GM12872 (cell line): Measurements from ENCODE around the gene ZMYND15.

ENCODE experiments used
- TF ChIP-seq, protein P1 (sequence below): IDR thresholded peaks from 3 replicates; pipeline ENCODE4 v1.5.1; 2011; ENCODE audit warnings: low read depth, mild to moderate bottlenecking, low read length, moderate library complexity; ENCODE audit not compliant: insufficient read depth

ZMYND15 gene

GRCh38 chr17:4771519-4772234 lies 32.0 kb downstream of the ZMYND15 start, which contains the start of gene TM4SF5:
TSS of gene TM4SF5 (plus strand) at chr17:4771886. CDS start at chr17:4771923, 37 bp downstream.
- TF ChIP-seq, protein P1, sequence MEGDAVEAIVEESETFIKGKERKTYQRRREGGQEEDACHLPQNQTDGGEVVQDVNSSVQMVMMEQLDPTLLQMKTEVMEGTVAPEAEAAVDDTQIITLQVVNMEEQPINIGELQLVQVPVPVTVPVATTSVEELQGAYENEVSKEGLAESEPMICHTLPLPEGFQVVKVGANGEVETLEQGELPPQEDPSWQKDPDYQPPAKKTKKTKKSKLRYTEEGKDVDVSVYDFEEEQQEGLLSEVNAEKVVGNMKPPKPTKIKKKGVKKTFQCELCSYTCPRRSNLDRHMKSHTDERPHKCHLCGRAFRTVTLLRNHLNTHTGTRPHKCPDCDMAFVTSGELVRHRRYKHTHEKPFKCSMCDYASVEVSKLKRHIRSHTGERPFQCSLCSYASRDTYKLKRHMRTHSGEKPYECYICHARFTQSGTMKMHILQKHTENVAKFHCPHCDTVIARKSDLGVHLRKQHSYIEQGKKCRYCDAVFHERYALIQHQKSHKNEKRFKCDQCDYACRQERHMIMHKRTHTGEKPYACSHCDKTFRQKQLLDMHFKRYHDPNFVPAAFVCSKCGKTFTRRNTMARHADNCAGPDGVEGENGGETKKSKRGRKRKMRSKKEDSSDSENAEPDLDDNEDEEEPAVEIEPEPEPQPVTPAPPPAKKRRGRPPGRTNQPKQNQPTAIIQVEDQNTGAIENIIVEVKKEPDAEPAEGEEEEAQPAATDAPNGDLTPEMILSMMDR, result no peak

- TF ChIP-seq, protein P1, result no peak
Measured at GRCh38 chr17:4772235-4772613, 32.6 kb downstream of the ZMYND15 start.

DNA sequence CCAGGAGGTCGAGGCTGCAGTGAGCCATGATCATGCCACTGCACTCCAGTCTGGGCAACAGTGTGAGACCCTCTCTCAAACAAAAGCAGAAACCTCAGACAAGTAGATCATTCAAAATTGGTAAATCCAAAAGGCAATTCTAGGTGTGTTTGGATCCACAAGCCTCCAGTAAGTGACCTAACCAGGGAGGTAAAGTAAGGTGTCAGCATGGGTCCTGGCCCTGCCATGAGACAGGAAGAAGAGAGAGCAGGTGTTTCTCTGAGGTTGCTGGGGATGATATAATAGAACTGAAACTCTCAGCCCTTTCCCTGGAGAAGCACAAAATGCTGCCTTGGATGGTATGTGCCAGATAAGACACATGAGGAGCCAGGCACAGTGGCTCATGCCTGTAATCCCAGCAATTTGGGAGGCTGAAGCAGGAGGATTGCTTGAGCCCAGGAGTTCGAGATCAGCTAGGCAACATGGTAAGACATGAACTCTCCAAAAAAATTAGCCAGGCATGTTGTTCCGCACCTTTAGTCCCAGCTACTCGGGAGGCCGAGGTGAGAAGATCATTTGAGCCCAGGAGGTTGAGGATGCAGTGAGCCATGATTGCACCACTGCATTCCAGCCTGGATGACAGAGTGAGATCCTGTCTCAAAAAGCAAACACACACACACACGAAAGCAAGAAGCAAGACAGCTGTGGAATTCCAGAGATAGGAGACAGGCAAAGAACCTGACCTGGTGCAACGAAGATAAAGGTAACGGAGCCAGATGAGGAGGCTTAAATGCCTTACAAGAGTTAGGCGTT lies 38.5 kb downstream of the ZMYND15 start:
- TF ChIP-seq, protein P1, result no peak

DNA sequence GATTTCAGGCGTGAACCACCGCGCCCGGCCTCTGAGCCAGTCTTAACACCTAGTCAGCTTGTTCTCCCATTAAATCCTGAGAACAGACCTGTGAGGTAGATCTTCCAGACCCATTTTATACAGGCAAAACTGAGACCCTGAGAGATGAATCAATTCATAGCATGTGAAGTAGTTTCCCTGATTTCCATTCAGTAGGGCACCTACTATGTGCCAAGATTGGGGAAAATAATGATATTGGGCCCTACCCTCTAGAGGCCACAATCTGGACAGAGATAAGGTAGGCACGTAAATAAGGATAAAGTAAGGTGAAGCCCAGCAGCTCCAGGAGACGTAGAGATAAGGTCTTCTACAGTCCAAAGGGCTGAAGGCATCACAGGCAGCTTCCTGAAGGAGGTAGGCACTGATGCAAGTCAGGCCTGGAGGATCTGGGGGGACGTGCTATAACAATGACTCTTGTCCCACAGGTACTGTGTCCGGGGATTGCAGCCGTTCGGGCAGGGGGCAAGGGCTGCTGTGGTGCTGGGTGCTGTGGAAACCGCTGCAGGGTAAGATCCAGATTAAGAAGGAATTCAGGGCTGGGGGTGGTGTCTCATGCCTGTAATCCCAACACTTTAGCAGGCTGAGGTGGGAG lies 40.8 kb downstream of the ZMYND15 start:
- TF ChIP-seq, protein P1, result no peak

- TF ChIP-seq, protein P1, result no peak
Measured at GRCh38 chr17:4782652-4783051, 43.0 kb downstream of the ZMYND15 start.

GRCh38 chr17:4785311-4786105 lies 45.9 kb downstream of the ZMYND15 start:
- TF ChIP-seq, protein P1, result no peak

GRCh38 chr17:4786106-4786511 lies 46.5 kb downstream of the ZMYND15 start, which contains the start of gene VMO1:
TSS of gene VMO1 (minus strand) at chr17:4786364. CDS start at chr17:4786352, 12 bp downstream.
- TF ChIP-seq, protein P1, result no peak
